ENCODE measurements around the gene SLC6A17.

SLC6A17 gene

GRCh38 chr1:110229348-110230001 is 79.2 kb downstream of the SLC6A17 start:
- no peak for TF ChIP-seq EZH2phosphoT487 (IDR thresholded peaks at IDR 0.05; ENCODE audit: low read depth)
- no peak for TF ChIP-seq CTCF (IDR thresholded peaks at IDR 0.05; ENCODE audit: low read depth, low read length)
- H3K27me3 ChIP-seq (ENCODE audit: low read depth, low read length) = no peaks in the 10 kb centered on the region
- no peaks in the 10 kb centered on the region for H3K4me1 ChIP-seq (ENCODE audit: low read length)
- no peaks in the 10 kb centered on the region for H3K79me2 ChIP-seq (ENCODE audit: low read length)
- no peaks in the 10 kb centered on the region for H3K36me3 ChIP-seq (replicated peaks; ENCODE audit: low read depth, low read length)
- no peak overlapping the region for H3K9ac ChIP-seq (ENCODE audit: low read length)
- H2AFZ ChIP-seq (ENCODE audit: low read depth, low read length) = no peak overlapping the region
- no peak overlapping the region for H3K27ac ChIP-seq (ENCODE audit: low read length)
- H3K4me3 ChIP-seq (ENCODE audit: low read length) = no peak overlapping the region
- no peak overlapping the region for H3K4me2 ChIP-seq (ENCODE audit: low read length)
- H3K9me3 ChIP-seq (ENCODE audit: insufficient read depth, low read length) = no peaks in the 10 kb centered on the region
- H4K20me1 ChIP-seq (ENCODE audit: insufficient read depth, low read length) = no peaks in the 10 kb centered on the region

- Histone ChIP-seq H3K79me2 (ENCODE audit: low read length) (no peaks in the 10 kb centered on the region), H3K4me2 (ENCODE audit: low read length) (no peak overlapping the region), H3K36me3 (replicated peaks; ENCODE audit: low read depth, low read length) (no peaks in the 10 kb centered on the region), H3K27ac (ENCODE audit: low read length) (no peak overlapping the region), H2AFZ (ENCODE audit: low read depth, low read length) (no peak overlapping the region), H3K9me3 (ENCODE audit: insufficient read depth, low read length) (no peaks in the 10 kb centered on the region), H3K4me1 (ENCODE audit: low read length) (peaks cover 2% of the 10 kb centered on the region), H3K27me3 (ENCODE audit: low read depth, low read length) (no peaks in the 10 kb centered on the region), H3K9ac (ENCODE audit: low read length) (no peak overlapping the region), H3K4me3 (ENCODE audit: low read length) (no peak overlapping the region), H4K20me1 (ENCODE audit: insufficient read depth, low read length) (no peaks in the 10 kb centered on the region)
- TF ChIP-seq EZH2phosphoT487 (IDR thresholded peaks at IDR 0.05; ENCODE audit: low read depth) (no peak), CTCF (IDR thresholded peaks at IDR 0.05; ENCODE audit: low read depth, low read length) (no peak)
These were observed 80.3 kb downstream of the SLC6A17 start for GRCh38 chr1:110230381-110231199.

GRCh38 chr1:110233861-110234260 is 83.6 kb downstream of the SLC6A17 start:
- H3K9me3 ChIP-seq (ENCODE audit: insufficient read depth, low read length) = no peaks in the 10 kb centered on the region
- TF ChIP-seq EZH2phosphoT487 (IDR thresholded peaks at IDR 0.05; ENCODE audit: low read depth) (no peak), CTCF (IDR thresholded peaks at IDR 0.05; ENCODE audit: low read depth, low read length) (no peak)
- no peaks in the 10 kb centered on the region for H4K20me1 ChIP-seq (ENCODE audit: insufficient read depth, low read length)
- peaks cover 13% of the 10 kb centered on the region for H3K4me1 ChIP-seq (ENCODE audit: low read length)
- H2AFZ ChIP-seq (ENCODE audit: low read depth, low read length) = no peak overlapping the region
- H3K4me3 ChIP-seq (ENCODE audit: low read length) = no peak overlapping the region
- no peak overlapping the region for H3K27ac ChIP-seq (ENCODE audit: low read length)
- no peaks in the 10 kb centered on the region for H3K27me3 ChIP-seq (ENCODE audit: low read depth, low read length)
- H3K9ac ChIP-seq (ENCODE audit: low read length) = no peak overlapping the region
- H3K4me2 ChIP-seq (ENCODE audit: low read length) = no peak overlapping the region
- H3K79me2 ChIP-seq (ENCODE audit: low read length) = no peaks in the 10 kb centered on the region
- H3K36me3 ChIP-seq (replicated peaks; ENCODE audit: low read depth, low read length) = no peaks in the 10 kb centered on the region

GRCh38 chr1:110234691-110235090 is 84.4 kb downstream of the SLC6A17 start:
- Histone ChIP-seq H3K4me2 (ENCODE audit: low read length) (no peak overlapping the region), H3K9ac (ENCODE audit: low read length) (no peak overlapping the region), H3K4me3 (ENCODE audit: low read length) (no peak overlapping the region), H3K27ac (ENCODE audit: low read length) (no peak overlapping the region), H4K20me1 (ENCODE audit: insufficient read depth, low read length) (no peaks in the 10 kb centered on the region), H3K4me1 (ENCODE audit: low read length) (peaks cover 20% of the 10 kb centered on the region), H3K27me3 (ENCODE audit: low read depth, low read length) (no peaks in the 10 kb centered on the region), H3K79me2 (ENCODE audit: low read length) (no peaks in the 10 kb centered on the region), H3K36me3 (replicated peaks; ENCODE audit: low read depth, low read length) (no peaks in the 10 kb centered on the region), H2AFZ (ENCODE audit: low read depth, low read length) (no peak overlapping the region), H3K9me3 (ENCODE audit: insufficient read depth, low read length) (no peaks in the 10 kb centered on the region)
- TF ChIP-seq CTCF (IDR thresholded peaks at IDR 0.05; ENCODE audit: low read depth, low read length) = no peak
- TF ChIP-seq EZH2phosphoT487 (IDR thresholded peaks at IDR 0.05; ENCODE audit: low read depth) = no peak
